ENCODE data around the gene CCT7. TPM values are rescaled to one million over a fixed set of nuclear protein-coding genes. Genes with fewer than 3 reads are reported as not detected.

CCT7 gene
- total RNA-seq, 1 donor from 2014 or later, result 218 TPM

DNA sequence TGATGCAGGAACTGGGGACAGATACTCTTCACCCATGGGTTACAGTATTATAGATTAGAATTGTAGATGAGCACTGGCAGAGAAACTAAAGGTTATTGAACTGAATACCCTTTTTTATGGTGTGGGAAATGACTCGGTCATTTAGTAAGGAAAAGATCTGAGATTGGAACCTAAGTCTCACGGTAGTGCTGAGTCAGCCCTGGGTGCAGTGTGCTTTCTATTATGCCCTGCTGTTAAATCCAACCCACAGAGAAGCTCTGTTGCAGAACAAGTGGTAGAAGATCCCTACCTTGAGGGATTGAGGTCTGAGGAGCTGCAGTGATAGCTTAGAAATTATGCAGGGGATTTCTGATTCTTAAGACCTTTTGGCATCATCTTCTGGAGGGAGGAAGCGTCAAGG is 12.7 kb downstream of the CCT7 start:
- no peak for DNase-seq (ENCODE audit: low spot score in 2 of 2, unreplicated experiment in 2 of 2)
- H3K9me3 Mint-ChIP-seq, result no peaks in the 10 kb centered on the region
- TF ChIP-seq, protein P1, sequence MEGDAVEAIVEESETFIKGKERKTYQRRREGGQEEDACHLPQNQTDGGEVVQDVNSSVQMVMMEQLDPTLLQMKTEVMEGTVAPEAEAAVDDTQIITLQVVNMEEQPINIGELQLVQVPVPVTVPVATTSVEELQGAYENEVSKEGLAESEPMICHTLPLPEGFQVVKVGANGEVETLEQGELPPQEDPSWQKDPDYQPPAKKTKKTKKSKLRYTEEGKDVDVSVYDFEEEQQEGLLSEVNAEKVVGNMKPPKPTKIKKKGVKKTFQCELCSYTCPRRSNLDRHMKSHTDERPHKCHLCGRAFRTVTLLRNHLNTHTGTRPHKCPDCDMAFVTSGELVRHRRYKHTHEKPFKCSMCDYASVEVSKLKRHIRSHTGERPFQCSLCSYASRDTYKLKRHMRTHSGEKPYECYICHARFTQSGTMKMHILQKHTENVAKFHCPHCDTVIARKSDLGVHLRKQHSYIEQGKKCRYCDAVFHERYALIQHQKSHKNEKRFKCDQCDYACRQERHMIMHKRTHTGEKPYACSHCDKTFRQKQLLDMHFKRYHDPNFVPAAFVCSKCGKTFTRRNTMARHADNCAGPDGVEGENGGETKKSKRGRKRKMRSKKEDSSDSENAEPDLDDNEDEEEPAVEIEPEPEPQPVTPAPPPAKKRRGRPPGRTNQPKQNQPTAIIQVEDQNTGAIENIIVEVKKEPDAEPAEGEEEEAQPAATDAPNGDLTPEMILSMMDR (IDR thresholded peaks at IDR 0.05; ENCODE audit: unreplicated experiment), result no peak
- H3K4me1 Mint-ChIP-seq, result peaks cover 12% of the 10 kb centered on the region
- no peak overlapping the region for H3K4me3 Mint-ChIP-seq
- peaks cover 46% of the 10 kb centered on the region for H3K36me3 Mint-ChIP-seq
- H3K27ac Mint-ChIP-seq, result no peak overlapping the region
- no peaks in the 10 kb centered on the region for H3K27me3 Mint-ChIP-seq (ENCODE audit: low read depth)

- no peaks in the 10 kb centered on the region for H3K27me3 Mint-ChIP-seq (ENCODE audit: low read depth)
- no peaks in the 10 kb centered on the region for H3K9me3 Mint-ChIP-seq
- TF ChIP-seq, protein P1 (IDR thresholded peaks at IDR 0.05; ENCODE audit: unreplicated experiment), result no peak
- no peak for DNase-seq (ENCODE audit: low spot score in 2 of 2, unreplicated experiment in 2 of 2)
- H3K36me3 Mint-ChIP-seq, result peaks cover 49% of the 10 kb centered on the region
- no peak overlapping the region for H3K4me3 Mint-ChIP-seq
- no peak overlapping the region for H3K27ac Mint-ChIP-seq
- H3K4me1 Mint-ChIP-seq, result no peaks in the 10 kb centered on the region
These were observed 15.5 kb downstream of the CCT7 start for GRCh38 chr2:73249636-73250035.

DNA sequence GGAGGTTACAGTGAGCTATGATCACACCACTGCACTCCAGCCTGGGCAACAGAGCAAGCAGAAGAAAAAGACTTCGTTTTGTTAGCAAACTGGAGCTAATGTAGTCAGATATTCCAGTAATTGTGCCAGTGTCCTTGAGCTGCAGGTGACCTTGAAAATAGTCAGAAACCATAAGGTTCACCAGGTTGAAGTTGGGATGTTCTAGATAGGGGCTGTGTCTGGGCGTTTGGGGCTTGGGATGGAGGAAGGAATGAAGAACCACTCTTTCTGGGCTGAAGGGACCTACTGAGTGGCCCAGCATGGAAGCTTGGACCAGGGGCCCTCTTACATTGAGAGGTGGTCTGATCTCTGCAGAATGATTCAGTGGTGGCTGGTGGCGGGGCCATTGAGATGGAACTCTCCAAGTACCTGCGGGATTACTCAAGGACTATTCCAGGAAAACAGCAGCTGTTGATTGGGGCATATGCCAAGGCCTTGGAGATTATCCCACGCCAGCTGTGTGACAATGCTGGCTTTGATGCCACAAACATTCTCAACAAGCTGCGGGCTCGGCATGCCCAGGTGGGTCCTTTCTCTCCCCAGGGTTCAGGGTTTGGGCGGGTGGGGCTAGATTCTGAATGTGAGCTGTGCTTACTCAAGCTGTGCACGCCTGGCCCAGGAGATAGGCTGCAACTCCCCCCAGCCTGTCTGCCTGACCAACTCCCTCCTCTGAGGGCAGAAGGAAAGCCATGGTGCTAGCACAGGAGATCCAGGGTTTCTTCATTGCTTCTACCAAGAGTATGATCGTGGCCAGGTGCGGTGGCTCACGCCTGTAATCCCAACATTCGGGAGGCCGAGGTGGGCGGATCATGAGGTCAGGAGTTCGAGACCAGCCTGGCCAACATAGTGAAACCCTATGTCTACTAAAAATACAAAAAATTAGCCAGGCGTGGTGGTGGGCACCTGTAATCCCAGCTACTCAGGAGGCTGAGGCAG is 17.1 kb downstream of the CCT7 start:
- peaks cover 40% of the 10 kb centered on the region for H3K36me3 Mint-ChIP-seq

DNA sequence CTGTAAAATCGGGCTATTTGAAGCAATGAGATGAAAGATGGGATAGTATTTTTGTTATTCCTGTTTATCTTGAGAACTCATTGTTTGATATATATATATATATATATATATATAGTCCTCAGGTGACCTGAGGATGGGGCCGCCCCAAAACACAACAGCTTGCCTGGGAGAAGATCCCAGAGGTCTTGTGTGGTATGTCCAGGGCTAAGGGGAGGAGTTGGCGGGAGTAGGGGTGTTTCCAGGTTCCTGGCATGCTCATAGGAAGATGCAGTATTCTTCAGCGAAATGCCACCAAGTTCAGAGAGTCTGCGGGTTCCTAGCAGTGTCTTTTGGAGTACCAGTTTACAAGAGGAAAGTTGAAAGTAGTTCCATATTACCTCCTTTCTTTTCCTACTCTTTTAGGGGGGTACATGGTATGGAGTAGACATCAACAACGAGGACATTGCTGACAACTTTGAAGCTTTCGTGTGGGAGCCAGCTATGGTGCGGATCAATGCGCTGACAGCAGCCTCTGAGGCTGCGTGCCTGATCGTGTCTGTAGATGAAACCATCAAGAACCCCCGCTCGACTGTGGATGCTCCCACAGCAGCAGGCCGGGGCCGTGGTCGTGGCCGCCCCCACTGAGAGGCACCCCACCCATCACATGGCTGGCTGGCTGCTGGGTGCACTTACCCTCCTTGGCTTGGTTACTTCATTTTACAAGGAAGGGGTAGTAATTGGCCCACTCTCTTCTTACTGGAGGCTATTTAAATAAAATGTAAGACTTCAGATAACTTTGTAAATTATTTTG is 18.3 kb downstream of the CCT7 start:
- TF ChIP-seq, protein P1 (IDR thresholded peaks at IDR 0.05; ENCODE audit: unreplicated experiment), result no peak
- no peak overlapping the region for H3K27ac Mint-ChIP-seq
- DNase-seq (ENCODE audit: low spot score in 2 of 2, unreplicated experiment in 2 of 2), result no peak
- no peak overlapping the region for H3K4me3 Mint-ChIP-seq
- H3K36me3 Mint-ChIP-seq, result peaks cover 31% of the 10 kb centered on the region
- no peaks in the 10 kb centered on the region for H3K4me1 Mint-ChIP-seq
- H3K9me3 Mint-ChIP-seq, result no peaks in the 10 kb centered on the region
- no peaks in the 10 kb centered on the region for H3K27me3 Mint-ChIP-seq (ENCODE audit: low read depth)

More for the DNA sequence above, 17.1 kb downstream of the CCT7 start:
- no peak for DNase-seq (ENCODE audit: low spot score in 2 of 2, unreplicated experiment in 2 of 2)
- Mint-ChIP-seq H3K4me3 (no peak overlapping the region), H3K27me3 (ENCODE audit: low read depth) (no peaks in the 10 kb centered on the region), H3K27ac (no peak overlapping the region), H3K4me1 (no peaks in the 10 kb centered on the region), H3K9me3 (no peaks in the 10 kb centered on the region)
- TF ChIP-seq, protein P1 (IDR thresholded peaks at IDR 0.05; ENCODE audit: unreplicated experiment), result no peak

GRCh38 chr2:73253400-73253799 is 19.3 kb downstream of the CCT7 start:
- Mint-ChIP-seq H3K27me3 (ENCODE audit: low read depth) (no peaks in the 10 kb centered on the region), H3K27ac (no peak overlapping the region), H3K9me3 (no peaks in the 10 kb centered on the region), H3K4me1 (no peaks in the 10 kb centered on the region), H3K36me3 (peaks cover 28% of the 10 kb centered on the region), H3K4me3 (no peak overlapping the region)
- no peak for DNase-seq (ENCODE audit: low spot score in 2 of 2, unreplicated experiment in 2 of 2)
- TF ChIP-seq, protein P1 (IDR thresholded peaks at IDR 0.05; ENCODE audit: unreplicated experiment), result no peak

Measured in mesothelial cell of epicardium (in vitro differentiated cells).